ENCODE data around the gene EIF3L.

- TF ChIP-seq ZFX (CRISPR knock-in tag; IDR thresholded peaks at IDR 0.05) (no peak), POLR2A (conservative IDR thresholded peaks at IDR 0.05) (no peak), RREB1 (CRISPR knock-in tag; IDR thresholded peaks at IDR 0.05) (no peak), JUNB (CRISPR knock-in tag; conservative IDR thresholded peaks at IDR 0.05) (no peak), NFE2L1 (tag; IDR thresholded peaks at IDR 0.05; ENCODE audit: borderline replicate concordance, low read depth) (no peak), MED1 (CRISPR knock-in tag; IDR thresholded peaks at IDR 0.05; ENCODE audit: borderline replicate concordance) (no peak), CTCF (IDR thresholded peaks at IDR 0.05 in 2 of 3, conservative IDR thresholded peaks at IDR 0.05 in 1 of 3; ENCODE audit: insufficient read depth in 2 of 3, low read depth in 1 of 3, low read length in 3 of 3) (no peak), MNT (conservative IDR thresholded peaks at IDR 0.05) (no peak), MTA3 (IDR thresholded peaks at IDR 0.05; ENCODE audit: borderline replicate concordance) (no peak), SIN3A (IDR thresholded peaks at IDR 0.05; ENCODE audit: borderline replicate concordance in 2 of 2, control insufficient read depth in 1 of 2, low read depth in 2 of 2, low read length in 2 of 2) (no peak), SMARCE1 (IDR thresholded peaks at IDR 0.05) (no peak)
Measured at GRCh38 chr22:37865510-37865909, 16.3 kb downstream of the EIF3L start.

All from K562 (cell line).